ENCODE data around the gene IFNAR1. TPM values are rescaled to one million over a fixed set of nuclear protein-coding genes. Genes with fewer than 3 reads are reported as not detected.
"Not testable (repeated sequence)": the region's sequence is repeated elsewhere in the genome, so short reads cannot be mapped to it uniquely, and the experiment has no call there.

The IFNAR1 gene
- total RNA-seq, 1 donor from 2014 or later, result 88.8 TPM

GRCh38 chr21:33345751-33346238 lies 21.0 kb downstream of the IFNAR1 start:
- no peak for DNase-seq (ENCODE audit: low spot score)

- DNase-seq (ENCODE audit: low spot score), result no peak
Measured at GRCh38 chr21:33348706-33349105, 23.9 kb downstream of the IFNAR1 start.

GRCh38 chr21:33350676-33351075 lies 25.9 kb downstream of the IFNAR1 start:
- no peak for DNase-seq (ENCODE audit: low spot score)

GRCh38 chr21:33355355-33355754 lies 30.6 kb downstream of the IFNAR1 start:
- no peak for DNase-seq (ENCODE audit: low spot score)

GRCh38 chr21:33355996-33356395 lies 31.2 kb downstream of the IFNAR1 start:
- no peak for DNase-seq (ENCODE audit: low spot score)

- no peak for DNase-seq (ENCODE audit: low spot score)
Measured at GRCh38 chr21:33357177-33357576, 32.4 kb downstream of the IFNAR1 start.

- DNase-seq (ENCODE audit: low spot score), result no peak
Measured at GRCh38 chr21:33359446-33359845, 34.7 kb downstream of the IFNAR1 start.

- DNase-seq (ENCODE audit: low spot score), result no peak
Measured at GRCh38 chr21:33360281-33360680, 35.5 kb downstream of the IFNAR1 start.

GRCh38 chr21:33360881-33361602 lies 36.3 kb downstream of the IFNAR1 start:
- DNase-seq (ENCODE audit: low spot score), result no peak

GRCh38 chr21:33362044-33362555 lies 37.3 kb downstream of the IFNAR1 start:
- no peak for DNase-seq (ENCODE audit: low spot score)

GRCh38 chr21:33363911-33364609 lies 39.3 kb downstream of the IFNAR1 start:
- not testable (repeated sequence) for DNase-seq (ENCODE audit: low spot score)

- no peak for DNase-seq (ENCODE audit: low spot score)
Measured at GRCh38 chr21:33364830-33365229, 40.1 kb downstream of the IFNAR1 start.

- no peak for DNase-seq (ENCODE audit: low spot score)
Measured at GRCh38 chr21:33367309-33367973, 42.7 kb downstream of the IFNAR1 start.

GRCh38 chr21:33368124-33368523 lies 43.4 kb downstream of the IFNAR1 start:
- no peak for DNase-seq (ENCODE audit: low spot score)

GRCh38 chr21:33368576-33368975 lies 43.8 kb downstream of the IFNAR1 start:
- no peak for DNase-seq (ENCODE audit: low spot score)

- DNase-seq (ENCODE audit: low spot score), result no peak
Measured at GRCh38 chr21:33369586-33369985, 44.8 kb downstream of the IFNAR1 start.

GRCh38 chr21:33370305-33370704 lies 45.5 kb downstream of the IFNAR1 start:
- DNase-seq (ENCODE audit: low spot score), result no peak

- DNase-seq (ENCODE audit: low spot score), result no peak
Measured at GRCh38 chr21:33371366-33371765, 46.6 kb downstream of the IFNAR1 start.

- DNase-seq (ENCODE audit: low spot score), result no peak
Measured at GRCh38 chr21:33372582-33372981, 47.8 kb downstream of the IFNAR1 start.

- no peak for DNase-seq (ENCODE audit: low spot score)
Measured at GRCh38 chr21:33373451-33373850, 48.7 kb downstream of the IFNAR1 start.

GRCh38 chr21:33374080-33374449 lies 49.3 kb downstream of the IFNAR1 start:
- no peak for DNase-seq (ENCODE audit: low spot score)

Data from mesenteric fat pad (tissue), 1 donor.